RWPE1 (cell line): ENCODE results near the gene RASEF.

Source experiments
- CTCF ChIA-PET: fragments of 350-600 bp; sonication (Branson Sonifier 250); formaldehyde crosslinking; extraction: SDS; loops from one replicate; lab custom pipeline; 2021; lab: Yijun Ruan, JAX
- POLR2A ChIA-PET: fragments of 400-600 bp; formaldehyde crosslinking; extraction: SDS; loops from one replicate; lab custom pipeline; 2020; ENCODE audit warnings: antibody characterized with exemption; ENCODE audit not compliant: low non-redundant PET; lab: Yijun Ruan, JAX
- DNase-seq: peaks from one replicate; pipeline ENCODE4 v3.0.0; 2012; ENCODE audit warnings: low spot score
- H3K27ac ChIP-seq: fragments of 450-650 bp; 2 replicates; pipeline ENCODE4 v1.5.1; 2017
- TF ChIP-seq, protein P1 (sequence below): fragments of 450-650 bp; conservative IDR thresholded peaks from 2 replicates; pipeline ENCODE4 v1.5.1; 2017; ENCODE audit warnings: low read depth, mild to moderate bottlenecking

The RASEF gene

GRCh38 chr9:83024506-83025125, 38.3 kb downstream of the RASEF start:
- DNase-seq, result no peak
- CTCF ChIA-PET, result no interaction called here
- H3K27ac ChIP-seq, result no peak overlapping the region
- TF ChIP-seq, protein P1, sequence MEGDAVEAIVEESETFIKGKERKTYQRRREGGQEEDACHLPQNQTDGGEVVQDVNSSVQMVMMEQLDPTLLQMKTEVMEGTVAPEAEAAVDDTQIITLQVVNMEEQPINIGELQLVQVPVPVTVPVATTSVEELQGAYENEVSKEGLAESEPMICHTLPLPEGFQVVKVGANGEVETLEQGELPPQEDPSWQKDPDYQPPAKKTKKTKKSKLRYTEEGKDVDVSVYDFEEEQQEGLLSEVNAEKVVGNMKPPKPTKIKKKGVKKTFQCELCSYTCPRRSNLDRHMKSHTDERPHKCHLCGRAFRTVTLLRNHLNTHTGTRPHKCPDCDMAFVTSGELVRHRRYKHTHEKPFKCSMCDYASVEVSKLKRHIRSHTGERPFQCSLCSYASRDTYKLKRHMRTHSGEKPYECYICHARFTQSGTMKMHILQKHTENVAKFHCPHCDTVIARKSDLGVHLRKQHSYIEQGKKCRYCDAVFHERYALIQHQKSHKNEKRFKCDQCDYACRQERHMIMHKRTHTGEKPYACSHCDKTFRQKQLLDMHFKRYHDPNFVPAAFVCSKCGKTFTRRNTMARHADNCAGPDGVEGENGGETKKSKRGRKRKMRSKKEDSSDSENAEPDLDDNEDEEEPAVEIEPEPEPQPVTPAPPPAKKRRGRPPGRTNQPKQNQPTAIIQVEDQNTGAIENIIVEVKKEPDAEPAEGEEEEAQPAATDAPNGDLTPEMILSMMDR, result no peak
- POLR2A ChIA-PET, result interaction anchor here (0.6 kb wide), 1 partner anchor 675 kb away, joined by 3 read pairs; no protein-coding TSS in a partner anchor

GRCh38 chr9:83023151-83023550, 39.8 kb downstream of the RASEF start:
- CTCF ChIA-PET, result no interaction called here

DNA sequence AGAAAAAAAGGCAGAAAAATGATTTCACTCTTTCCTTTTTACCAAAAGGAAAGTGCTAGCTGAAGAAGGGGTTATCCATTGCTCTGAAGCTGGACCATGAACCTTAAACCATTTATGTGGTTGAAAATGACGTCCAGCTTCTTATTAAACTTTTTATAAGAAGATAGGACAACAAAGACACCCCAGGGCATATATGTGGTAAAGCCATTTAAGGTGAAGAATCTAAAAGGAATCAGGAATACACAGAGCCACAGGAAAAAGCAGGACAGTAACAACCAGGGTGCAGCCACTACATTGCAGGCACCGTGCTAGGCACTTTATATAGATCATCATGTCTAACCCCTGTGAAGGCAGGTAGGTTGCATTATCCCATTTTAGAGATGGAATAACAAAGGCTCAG, 42.1 kb downstream of the RASEF start:
- no peak overlapping the region for H3K27ac ChIP-seq
- DNase-seq, result no peak
- POLR2A ChIA-PET, result no interaction called here
- CTCF ChIA-PET, result no interaction called here
- TF ChIP-seq, protein P1, result no peak

More at GRCh38 chr9:83023151-83023550, 39.8 kb downstream of the RASEF start:
- POLR2A ChIA-PET, result no interaction called here
- H3K27ac ChIP-seq, result no peak overlapping the region
- DNase-seq, result no peak
- TF ChIP-seq, protein P1, result no peak

GRCh38 chr9:83020327-83020726, 42.6 kb downstream of the RASEF start:
- H3K27ac ChIP-seq, result no peak overlapping the region
- ChIA-PET POLR2A (no interaction called here), CTCF (no interaction called here)
- TF ChIP-seq, protein P1, result no peak
- DNase-seq, result no peak

GRCh38 chr9:83019246-83019645, 43.7 kb downstream of the RASEF start:
- no peak for DNase-seq
- no peak overlapping the region for H3K27ac ChIP-seq
- TF ChIP-seq, protein P1, result no peak
- POLR2A ChIA-PET, result no interaction called here
- CTCF ChIA-PET, result no interaction called here

- POLR2A ChIA-PET, result no interaction called here
- CTCF ChIA-PET, result interaction anchor here (0.7 kb wide), 1 partner anchor 339 kb away, joined by 5 read pairs; no protein-coding TSS in a partner anchor
Measured at GRCh38 chr9:83015897-83016296, 47.0 kb downstream of the RASEF start.

More at GRCh38 chr9:83015897-83016296, 47.0 kb downstream of the RASEF start:
- DNase-seq, result no peak
- TF ChIP-seq, protein P1, result no peak
- H3K27ac ChIP-seq, result no peak overlapping the region
